HG02885 (cell line): Measurements from ENCODE around the gene FGFR2.

Source experiments
- ATAC-seq: cut with Tn5 transposase; IDR thresholded peaks from one replicate; pipeline ENCODE4 v1.9.1; 2021; ENCODE audit warnings: mild to moderate bottlenecking; ENCODE audit not compliant: unreplicated experiment, poor library complexity

Gene FGFR2

GRCh38 chr10:121501796-121502195 is 96.4 kb downstream of the FGFR2 start:
- no peak for ATAC-seq

- no peak for ATAC-seq
These were observed 97.4 kb downstream of the FGFR2 start for GRCh38 chr10:121500701-121501332.

GRCh38 chr10:121497513-121498470 is 100.5 kb downstream of the FGFR2 start:
- no peak for ATAC-seq

- ATAC-seq: no peak
These were observed 102.5 kb downstream of the FGFR2 start for GRCh38 chr10:121495719-121496118.

- ATAC-seq: no peak
These were observed 103.9 kb downstream of the FGFR2 start for GRCh38 chr10:121494296-121494695.

GRCh38 chr10:121493521-121493920 is 104.7 kb downstream of the FGFR2 start:
- ATAC-seq: no peak

- ATAC-seq: no peak
These were observed 107.2 kb downstream of the FGFR2 start for GRCh38 chr10:121490871-121491519.

DNA sequence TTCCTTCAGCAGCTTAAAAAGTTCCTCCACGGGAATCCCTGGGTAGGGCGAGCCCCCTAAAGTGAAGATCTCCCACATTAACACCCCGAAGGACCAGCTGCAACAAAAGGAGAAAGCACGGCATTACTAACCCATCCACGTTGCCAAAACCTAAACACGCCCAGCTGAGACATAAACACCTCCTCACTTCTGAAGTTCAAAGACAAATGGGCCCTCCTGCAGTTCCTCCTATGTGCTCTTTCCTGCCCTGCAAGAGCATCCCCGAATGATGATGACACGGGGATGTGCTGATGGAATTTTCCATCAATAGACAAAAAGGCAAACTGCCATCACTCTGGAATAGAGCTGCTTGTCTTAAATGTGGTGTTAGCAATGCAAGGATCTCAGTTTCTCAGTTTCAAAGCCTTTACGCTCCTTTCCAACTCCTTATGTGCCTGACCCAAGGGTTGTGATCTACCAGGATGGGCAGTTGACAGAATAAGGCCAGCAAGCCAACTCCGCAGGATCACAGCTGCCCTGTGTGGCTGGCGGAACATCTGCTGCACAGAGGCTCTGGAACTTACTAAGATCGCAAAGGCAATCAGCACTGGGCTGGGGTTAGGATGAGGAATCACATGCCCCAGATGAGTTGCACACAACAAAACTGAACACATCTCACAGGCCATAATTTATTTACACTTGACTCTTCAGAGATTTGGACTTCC is 112.7 kb downstream of the FGFR2 start:
- no peak for ATAC-seq

DNA sequence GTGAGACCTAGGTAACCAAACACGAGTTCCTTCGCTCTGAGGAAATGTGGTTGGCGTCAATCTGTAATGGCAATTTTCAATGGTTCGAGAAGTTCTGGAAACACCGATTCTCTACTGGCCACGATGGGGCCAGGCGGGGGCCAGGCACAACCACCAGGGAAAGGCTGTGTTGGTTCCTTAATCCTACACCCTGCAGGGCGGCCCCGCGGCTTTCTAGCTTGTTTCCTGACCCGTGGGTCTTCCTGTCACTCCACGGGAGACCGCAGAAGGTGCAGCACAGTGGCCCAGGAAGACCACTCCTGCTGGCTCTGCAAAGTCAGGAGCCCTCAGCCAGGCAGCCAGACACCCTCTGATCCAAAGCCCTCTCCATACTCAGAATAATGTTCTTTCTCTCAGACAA is 113.4 kb downstream of the FGFR2 start:
- no peak for ATAC-seq

DNA sequence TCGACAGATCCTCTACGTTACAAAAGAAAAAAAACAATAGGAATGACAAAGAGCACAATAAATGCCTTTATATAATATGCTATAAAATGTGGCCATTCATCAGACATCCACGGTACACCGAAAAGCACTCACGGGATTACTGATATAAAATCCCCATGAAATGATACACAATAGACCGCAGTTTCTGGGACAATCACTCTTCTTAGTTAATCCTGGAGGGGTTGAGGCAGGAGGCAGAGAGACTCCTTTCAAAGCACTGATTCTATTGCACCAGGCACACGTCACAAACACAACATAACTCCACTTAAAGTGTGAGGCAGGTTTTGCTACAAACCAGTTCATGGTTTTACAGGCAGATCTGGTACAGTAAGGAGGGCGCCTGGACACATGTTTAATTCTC is 113.8 kb downstream of the FGFR2 start:
- no peak for ATAC-seq

DNA sequence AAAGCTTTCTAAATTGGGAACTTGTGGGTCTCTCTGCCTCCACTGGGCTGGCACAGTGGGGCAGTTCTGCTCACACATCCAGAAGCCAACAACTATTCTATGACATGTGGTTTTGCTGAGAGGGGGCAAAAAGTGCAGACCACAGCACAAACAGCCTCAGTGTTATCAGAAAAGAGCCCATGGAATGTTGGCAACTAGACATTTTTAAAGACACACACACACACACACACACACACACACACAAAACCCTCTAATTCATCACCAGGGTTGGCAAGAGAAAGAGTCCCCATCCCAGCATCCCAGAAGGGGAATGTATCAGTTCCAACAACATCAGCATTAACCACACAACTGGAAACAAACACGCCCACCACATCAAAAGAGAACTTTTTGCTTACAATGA is 117.1 kb downstream of the FGFR2 start:
- no peak for ATAC-seq

GRCh38 chr10:121478556-121478955 is 119.7 kb downstream of the FGFR2 start:
- no peak for ATAC-seq

DNA sequence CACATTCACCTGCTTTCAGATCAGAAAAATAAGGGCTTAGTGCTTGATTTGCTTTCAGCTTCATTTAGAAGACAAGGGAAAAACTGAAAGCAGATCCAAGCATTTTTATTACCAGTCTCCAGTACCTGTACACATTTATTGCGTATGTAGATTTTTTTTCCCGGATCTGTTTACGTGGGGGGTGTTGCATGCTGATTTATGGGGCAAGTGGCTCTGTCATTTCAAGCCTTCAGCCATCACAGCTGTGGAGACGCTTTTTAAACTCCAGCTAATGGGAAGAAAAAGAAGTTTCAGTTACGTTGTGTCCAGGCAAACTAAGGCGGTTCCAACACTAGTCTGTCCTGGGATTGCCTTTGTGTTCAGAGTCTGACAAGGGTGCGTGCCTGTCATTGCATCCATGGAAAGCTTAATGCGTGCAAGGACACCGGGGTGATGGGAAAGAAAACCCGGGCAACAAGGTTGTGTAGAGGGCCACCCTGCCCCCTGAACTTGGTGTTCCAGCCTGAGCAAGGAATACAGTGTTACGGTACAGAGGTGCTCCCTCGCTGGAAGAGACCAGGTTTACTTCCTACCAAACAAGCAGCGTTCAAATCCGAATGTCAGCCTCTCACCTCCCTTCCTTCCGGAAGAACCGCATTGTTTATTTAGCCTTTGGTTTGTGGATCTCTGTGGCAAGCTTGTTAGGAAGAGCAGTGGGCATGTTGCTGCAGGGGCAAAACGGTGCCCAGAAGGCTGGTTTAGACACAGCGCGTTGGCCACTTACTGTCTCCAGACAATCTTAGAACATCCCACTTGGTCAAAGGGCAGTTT is 128.2 kb downstream of the FGFR2 start:
- no peak for ATAC-seq

DNA sequence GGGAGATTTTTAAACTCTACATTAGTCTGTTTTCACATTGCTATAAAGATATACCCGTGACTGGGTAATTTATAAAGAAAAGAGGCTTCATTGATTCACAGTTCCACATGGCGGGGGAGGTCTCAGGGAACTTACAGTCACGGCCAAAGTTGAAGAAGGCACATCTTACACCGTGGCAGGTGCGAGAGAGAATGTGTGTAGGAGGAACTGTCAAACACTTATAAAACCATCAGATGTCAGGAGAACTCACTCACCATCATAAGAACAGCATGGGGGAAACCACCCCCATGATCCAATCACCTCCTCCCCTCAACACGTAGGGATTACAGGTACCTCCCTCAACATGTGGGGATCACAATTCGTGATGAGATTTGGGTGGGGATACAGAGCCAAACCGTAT is 129.5 kb downstream of the FGFR2 start:
- ATAC-seq: no peak

- ATAC-seq: no peak
These were observed 131.8 kb downstream of the FGFR2 start for GRCh38 chr10:121466424-121466823.

GRCh38 chr10:121465215-121465614 is 133.0 kb downstream of the FGFR2 start:
- ATAC-seq: no peak

GRCh38 chr10:121464517-121464916 is 133.7 kb downstream of the FGFR2 start:
- no peak for ATAC-seq

- ATAC-seq: no peak
These were observed 135.3 kb downstream of the FGFR2 start for GRCh38 chr10:121462955-121463354.

DNA sequence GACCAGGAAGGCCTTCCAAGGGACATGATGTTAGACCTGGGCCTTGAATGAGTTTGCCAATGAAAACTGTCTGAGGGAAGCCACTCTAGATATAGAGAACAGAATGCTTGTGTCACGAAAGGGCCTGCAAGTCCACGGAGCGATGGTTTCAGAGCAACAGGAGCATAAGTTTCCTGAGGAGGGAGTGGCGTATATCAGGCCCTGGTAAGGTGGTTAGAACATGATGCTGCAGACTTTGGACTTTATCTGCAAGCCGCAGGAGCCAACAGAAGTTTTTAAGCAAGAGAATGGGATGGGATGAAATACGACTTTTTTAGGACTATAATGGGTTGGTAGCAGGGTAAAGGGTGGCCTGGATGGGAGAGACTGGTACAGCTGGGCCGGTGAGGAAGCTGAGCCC is 136.0 kb downstream of the FGFR2 start:
- no peak for ATAC-seq

- ATAC-seq: no peak
These were observed 136.9 kb downstream of the FGFR2 start for GRCh38 chr10:121461307-121461706.
